ENCODE data around the gene TGM1.
"Not testable (repeated sequence)": the region's sequence is repeated elsewhere in the genome, so short reads cannot be mapped to it uniquely, and the experiment has no call there.

The TGM1 gene

DNA sequence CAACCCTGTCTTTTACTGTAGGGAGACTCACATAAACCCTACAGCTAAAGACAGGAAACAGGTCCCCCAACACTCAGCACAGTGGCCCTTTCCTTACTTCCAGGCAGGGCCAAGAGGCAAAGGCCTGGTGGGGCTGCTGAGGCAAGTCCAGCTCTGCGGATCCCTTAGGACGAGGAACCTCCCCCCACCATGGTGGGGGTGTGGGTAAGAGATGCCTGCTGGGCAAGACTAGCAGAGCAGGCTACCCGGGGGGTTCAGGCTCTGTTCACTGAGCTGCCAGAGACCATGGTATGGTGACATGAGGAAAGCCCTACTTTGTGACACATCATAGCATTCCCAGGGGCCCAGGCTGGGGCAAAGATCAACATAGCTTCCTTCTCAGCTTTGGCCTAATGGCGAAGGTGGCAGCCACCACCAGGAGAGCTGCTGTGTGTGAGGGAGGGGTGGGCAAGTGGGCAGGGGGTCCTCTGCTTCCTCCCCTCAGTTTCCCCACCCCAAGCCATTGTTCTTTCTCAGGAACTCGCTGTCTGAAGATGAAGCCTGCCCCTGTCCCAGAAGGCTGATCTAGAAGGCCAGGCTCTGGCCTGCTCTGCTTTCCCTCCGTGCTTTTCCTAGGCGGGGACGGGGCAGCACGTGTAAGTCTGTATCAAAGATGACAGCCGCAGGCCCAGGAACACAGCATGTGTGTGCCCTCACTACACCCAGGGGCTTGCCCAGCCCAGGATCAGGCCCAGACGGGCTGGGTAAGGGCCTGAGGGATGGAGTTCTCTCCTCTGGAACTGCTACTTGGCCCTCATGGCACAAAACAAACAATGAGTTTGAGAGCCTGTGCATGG lies 10.5 kb downstream of the TGM1 start:
- no peak for DNase-seq

DNA sequence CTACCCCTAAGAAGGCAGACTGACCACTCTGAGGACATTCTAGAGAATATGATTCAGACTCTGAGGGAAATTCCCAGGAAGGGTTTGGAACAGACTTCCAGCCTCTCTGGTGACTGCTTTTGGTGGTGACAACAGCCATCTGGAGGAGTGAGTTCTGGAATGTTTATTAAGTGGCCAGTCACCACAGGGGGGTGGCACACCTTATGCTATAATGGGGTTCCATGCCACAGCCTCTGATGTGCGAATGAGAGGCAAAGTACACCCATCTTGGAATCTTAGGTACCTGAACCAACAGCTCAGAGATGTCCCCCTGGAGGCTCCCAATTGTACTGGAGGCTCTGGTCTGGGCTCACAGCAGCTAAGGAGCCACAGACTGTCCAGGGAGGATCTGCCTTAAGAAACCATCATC lies 11.1 kb downstream of the TGM1 start:
- DNase-seq, result no peak

DNA sequence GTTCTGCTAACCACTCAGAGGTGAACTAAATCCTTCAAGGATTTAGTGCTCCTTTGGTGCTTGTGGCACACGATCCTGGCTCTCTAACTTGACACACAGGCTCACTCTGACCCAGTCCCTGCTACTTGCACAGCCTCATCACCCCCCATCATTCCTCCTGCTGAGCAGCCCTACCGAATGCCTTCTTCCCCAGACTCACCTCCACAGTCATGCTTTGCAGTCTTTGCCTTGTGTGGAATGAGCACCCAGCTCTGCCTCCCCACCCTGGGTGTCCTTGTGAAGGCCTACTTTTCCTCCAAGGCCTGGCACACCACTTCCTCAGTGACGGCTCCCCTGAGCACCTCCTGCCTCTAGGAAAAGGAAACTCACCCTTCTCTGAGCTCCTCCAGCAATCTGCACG lies 12.6 kb downstream of the TGM1 start:
- DNase-seq, result no peak

GRCh38 chr14:24249230-24250021 lies 13.6 kb downstream of the TGM1 start:
- DNase-seq, result no peak

GRCh38 chr14:24247422-24247821 lies 15.6 kb downstream of the TGM1 start:
- no peak for DNase-seq

GRCh38 chr14:24246765-24247212 lies 16.2 kb downstream of the TGM1 start:
- DNase-seq, result no peak

DNA sequence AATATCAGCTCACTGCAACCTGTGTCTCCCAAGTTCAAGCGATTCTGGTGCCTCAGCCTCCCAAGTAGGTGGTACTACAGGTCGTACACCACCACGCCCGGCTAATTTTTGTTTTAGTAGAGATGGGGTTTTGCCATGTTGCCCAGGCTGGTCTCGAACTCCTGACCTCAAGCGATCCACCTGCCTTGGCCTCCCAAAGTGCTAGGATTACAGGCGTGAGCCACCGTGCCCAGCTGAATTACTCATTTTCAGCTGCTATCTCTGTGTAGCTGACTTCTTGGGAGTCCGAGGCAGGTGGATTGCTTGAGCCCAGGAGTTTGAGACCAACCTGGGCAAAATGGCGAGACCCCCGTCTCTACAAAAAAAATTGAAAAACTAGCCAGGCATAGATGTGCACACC lies 17.6 kb downstream of the TGM1 start:
- not testable (repeated sequence) for DNase-seq

- no peak for DNase-seq
Observed at GRCh38 chr14:24243336-24243836, 19.6 kb downstream of the TGM1 start.

DNA sequence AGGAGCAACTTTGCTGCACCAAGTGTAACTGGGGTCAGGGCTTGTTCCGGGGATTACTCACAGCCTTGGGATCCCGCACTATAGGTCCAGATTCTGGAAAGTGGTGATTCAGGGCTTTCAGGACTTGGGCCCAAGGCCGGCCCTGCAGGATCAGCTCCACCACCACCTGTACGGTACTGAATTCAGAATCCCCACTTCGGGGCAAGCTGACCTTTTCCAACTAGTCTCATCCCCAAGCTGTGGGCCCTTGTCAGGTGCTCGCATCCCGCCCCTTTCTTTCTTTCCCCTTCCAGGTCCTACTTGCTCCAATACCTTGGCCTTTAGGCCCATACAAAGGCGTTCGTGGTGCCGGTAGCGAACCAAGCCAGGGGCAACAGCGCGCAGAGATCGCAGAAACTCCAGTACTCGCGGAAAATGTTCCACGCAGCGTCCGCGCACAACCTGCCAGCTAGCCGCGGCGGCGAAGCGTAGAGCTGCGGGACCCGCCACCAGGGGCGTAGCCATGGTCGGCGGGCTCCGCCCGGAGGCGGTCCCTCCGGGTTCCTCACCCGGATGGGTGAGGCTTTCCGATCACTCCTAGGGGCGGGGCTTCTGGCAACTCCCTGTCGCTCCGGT lies 21.0 kb downstream of the TGM1 start:
- DNase-seq, result peak; percentile 90

- DNase-seq, result no peak
Observed at GRCh38 chr14:24240110-24240918, 22.7 kb downstream of the TGM1 start.

GRCh38 chr14:24238527-24239037 lies 24.4 kb downstream of the TGM1 start:
- DNase-seq, result no peak

DNA sequence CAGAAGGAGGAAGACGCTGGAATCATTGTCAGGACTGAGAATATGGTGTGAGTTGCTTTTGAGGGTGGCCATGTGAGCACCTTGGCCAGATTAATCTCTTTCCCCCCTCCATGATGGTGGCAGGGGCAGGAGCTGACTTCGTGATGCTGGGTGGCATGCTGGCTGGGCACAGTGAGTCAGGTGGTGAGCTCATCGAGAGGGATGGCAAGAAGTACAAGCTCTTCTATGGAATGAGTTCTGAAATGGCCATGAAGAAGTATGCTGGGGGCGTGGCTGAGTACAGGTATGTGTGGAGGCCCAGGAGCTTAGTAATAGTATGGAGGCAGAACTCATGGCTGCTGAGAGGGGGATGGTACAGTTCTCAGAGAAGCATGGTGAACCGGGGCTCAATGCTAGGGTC lies 24.9 kb downstream of the TGM1 start:
- DNase-seq, result no peak

DNA sequence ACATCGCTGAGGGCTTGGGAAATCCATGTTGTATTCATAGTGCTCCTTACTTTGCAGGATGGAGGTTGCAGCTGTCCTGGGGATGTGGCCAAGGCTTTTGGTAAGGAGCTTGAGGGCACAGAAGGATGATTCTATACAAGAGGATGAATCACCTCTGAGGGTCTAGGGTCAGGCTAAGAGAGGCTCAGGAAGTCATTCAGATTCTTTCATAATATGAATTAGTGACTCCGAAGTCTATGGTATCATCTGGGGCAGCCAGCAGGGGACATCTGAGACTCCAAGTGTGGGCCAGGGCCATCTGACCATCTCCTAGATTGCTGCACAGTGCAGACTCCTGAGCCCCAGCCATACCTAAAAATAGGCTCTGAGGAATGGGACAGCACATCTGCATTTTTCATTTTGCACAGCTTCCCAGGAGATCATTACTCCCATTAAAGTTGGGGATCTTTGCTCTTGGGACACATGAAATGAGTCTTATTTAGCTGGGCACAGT lies 25.5 kb downstream of the TGM1 start:
- DNase-seq, result no peak

DNA sequence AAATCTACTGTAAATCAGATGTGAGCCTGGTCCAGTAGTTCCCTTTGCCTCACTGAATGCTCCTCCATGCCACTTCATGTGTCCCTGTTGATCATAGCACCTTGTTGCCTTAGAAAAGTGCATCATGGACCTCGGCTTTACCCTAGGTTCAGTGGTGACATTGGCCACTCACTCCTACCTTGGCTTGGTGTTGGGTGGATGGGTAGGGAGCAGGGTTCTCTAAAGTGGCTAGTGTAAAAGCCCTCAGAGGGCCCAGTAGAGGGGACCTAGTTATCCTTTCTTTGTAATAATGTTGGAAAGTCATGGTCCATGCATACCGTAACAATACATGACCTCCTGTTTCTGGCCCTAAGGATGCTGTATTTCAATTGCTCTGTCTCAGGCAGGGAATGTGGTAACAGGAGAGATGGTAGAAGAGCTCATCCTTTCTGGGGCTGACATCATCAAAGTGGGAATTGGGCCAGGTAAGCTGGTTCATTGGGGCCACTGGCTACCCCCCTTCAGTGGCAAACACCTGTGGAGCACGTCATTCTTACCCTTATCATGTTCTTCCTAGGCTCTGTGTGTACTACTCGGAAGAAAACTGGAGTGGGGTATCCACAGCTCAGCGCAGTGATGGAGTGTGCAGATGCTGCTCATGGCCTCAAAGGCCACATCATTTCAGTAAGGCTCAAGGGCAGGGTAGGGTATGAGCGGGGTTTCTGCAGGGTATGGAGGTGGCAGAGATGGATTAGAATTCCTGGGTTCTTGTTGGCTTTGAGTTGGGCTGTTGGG lies 26.1 kb downstream of the TGM1 start:
- DNase-seq, result no peak

DNA sequence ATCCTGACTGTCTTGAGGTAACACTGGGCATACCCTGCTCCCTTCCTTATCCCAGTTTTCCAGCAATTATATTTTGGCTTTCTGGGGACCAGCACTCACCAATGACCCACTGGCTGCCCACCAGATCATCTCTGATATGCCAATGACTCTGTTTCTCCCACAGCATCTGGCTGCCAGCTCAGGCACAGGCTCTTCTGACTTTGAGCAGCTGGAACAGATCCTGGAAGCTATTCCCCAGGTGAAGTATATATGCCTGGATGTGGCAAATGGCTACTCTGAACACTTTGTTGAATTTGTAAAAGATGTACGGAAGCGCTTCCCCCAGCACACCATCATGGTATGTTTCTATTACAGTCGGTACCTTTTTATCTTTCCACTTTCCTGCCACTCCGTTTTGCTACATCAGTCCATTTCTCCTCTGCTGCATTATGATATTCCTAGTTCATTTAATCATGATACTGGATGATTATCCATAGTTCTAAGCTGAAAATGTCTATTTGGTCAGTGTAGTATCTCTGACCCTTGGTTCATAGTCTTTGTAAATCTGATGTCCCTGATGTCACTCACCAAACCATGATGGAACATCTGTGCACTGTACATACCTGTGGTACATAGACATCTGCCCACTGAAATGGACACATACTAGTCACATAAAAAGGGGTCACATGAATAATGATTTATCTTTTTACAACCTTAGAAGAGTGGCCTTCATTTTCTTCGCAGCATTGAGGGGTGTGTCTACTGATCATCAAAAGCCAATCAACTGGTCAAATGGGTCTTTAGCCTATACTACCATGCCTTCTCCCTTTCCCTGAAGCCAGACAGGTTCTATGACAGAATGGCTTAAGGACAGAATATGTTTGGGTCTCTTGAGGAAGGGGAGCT lies 26.9 kb downstream of the TGM1 start:
- DNase-seq, result no peak

- no peak for DNase-seq
Observed at GRCh38 chr14:24234095-24235005, 28.6 kb downstream of the TGM1 start.

GRCh38 chr14:24233538-24233866 lies 29.5 kb downstream of the TGM1 start:
- no peak for DNase-seq

- no peak for DNase-seq
Observed at GRCh38 chr14:24232645-24233537, 30.1 kb downstream of the TGM1 start, which contains the start of gene GMPR2. Gene GMPR2, plus strand, starts transcription at chr14:24232929. Its CDS starts 325 bp downstream, at chr14:24233254.
